Germinal center (tissue), 1 donor: ENCODE results near the gene KMT2E.

Experiments
- DNase-seq: peaks from one replicate; pipeline ENCODE4 v3.0.0; 2012; ENCODE audit warnings: mixed read lengths, low spot score

Gene KMT2E

GRCh38 chr7:105086850-105087249 lies 72.8 kb downstream of the KMT2E start:
- DNase-seq: no peak

GRCh38 chr7:105087981-105088380 lies 74.0 kb downstream of the KMT2E start:
- DNase-seq: no peak

GRCh38 chr7:105088456-105088855 lies 74.5 kb downstream of the KMT2E start:
- no peak for DNase-seq

GRCh38 chr7:105094966-105095365 lies 81.0 kb downstream of the KMT2E start:
- no peak for DNase-seq

- DNase-seq: no peak
Measured at GRCh38 chr7:105096306-105096705, 82.3 kb downstream of the KMT2E start.

DNA sequence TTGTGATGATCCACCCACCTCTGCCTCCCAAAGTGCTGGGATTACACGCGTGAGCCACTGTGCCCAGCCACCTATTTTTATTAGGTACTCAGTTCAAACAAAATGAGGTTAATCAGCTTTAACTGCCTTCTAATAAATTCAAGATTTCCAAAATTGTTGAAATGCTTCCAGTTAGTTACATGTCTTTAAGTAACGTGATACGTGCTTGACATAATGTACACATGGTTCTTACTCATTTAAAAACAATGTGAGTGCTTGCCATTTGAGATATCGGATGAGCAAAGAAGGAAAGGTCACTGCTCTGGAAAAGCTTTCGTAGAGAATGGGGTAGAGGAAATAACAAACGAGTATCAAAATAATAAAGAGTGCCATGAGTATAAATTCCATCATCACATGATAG lies 83.6 kb downstream of the KMT2E start:
- no peak for DNase-seq

DNA sequence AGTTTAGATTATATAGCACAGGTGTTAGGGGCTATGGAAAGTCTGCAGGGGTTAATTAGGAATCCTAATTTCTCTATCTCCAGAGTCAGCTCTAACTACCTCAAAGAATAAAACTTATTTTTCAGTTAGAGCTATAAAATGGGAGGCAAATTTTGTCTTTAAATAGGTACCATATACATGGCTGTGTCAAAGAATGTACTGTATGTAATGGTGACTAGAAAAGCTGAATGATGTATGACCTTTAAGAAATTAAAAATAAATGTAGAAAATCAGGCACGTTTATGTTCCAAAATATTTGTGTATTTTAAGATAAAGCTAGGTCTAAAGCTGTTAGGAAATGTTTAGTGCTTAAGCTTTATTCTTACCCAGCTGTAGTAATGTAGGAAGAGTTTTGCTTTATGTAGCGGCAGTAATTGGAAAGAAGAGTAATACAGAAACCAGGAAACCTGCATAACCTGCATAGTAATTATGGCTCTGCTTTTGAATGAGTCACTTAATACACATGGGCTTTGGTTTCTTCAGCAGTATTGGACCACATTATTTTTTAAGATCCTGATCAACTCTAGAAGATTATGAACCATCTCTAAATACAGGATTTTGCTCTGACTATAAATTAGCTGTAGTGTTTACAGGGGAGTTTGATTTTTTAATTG lies 85.0 kb downstream of the KMT2E start:
- no peak for DNase-seq

- DNase-seq: no peak
Measured at GRCh38 chr7:105101864-105102263, 87.9 kb downstream of the KMT2E start.

DNA sequence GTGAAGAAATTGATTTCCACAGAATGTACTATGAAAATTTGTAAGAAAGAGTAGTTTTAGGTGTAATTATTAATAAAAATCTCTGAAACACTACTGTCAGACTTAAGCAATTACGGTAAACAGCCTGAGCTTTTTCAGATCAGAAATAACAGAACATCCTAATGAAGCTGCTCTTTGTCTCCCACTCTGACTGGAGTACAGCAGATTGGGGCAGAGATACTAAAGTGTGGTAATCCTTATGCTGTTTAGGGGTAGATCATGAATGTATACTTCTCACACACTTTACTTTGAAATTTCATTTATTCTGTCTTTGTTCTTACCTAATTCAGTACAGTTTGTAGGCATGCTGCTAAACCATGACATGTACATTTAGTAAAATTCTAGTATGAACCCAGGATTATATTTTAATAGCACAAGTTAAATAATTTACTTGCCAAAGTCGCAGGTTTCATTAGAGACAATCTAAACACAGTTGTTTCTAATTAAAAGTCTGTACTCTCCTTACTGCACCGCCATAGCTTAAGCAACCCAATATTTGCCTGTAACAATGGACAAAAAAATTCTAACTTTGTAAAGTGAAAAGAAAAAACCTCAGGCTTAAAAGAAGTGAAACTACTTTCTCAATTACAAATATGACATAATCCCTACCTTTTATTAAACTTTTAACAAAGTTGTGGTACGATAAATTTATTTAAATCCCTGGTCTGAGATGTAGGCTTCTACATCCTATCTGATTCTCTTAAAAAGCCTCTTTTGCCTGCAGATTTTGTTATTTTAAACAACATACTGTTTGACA lies 88.8 kb downstream of the KMT2E start:
- DNase-seq: no peak

DNA sequence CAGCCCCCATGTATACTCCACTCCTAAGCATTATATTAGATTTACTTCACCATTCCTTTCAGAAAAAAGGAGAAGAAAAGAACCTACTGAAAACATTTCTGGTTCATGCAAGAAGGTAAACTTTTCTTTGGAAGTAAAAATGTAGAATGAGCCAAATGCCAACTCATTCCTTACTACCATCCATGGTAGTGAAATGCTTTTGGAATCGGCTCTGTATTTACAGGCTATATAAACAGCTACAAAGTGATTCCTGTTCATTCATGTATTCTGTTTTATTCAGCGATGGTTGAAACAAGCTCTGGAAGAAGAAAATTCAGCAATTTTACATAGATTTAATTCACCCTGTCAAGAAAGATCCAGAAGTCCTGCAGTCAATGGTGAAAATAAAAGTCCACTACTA lies 91.6 kb downstream of the KMT2E start:
- no peak for DNase-seq

- DNase-seq: no peak
Measured at GRCh38 chr7:105106473-105106872, 92.5 kb downstream of the KMT2E start.

DNA sequence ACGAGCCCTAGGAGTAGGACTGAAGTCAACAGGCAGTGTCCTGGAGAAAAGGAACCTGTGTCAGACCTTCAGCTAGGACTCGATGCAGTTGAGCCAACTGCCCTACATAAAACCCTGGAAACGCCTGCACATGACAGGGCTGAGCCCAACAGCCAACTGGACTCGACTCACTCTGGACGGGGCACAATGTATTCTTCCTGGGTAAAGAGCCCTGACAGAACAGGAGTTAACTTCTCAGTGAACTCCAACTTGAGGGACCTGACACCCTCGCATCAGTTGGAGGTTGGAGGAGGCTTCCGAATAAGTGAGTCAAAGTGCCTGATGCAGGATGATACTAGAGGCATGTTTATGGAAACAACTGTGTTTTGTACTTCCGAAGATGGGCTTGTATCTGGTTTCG lies 93.5 kb downstream of the KMT2E start:
- DNase-seq: no peak

DNA sequence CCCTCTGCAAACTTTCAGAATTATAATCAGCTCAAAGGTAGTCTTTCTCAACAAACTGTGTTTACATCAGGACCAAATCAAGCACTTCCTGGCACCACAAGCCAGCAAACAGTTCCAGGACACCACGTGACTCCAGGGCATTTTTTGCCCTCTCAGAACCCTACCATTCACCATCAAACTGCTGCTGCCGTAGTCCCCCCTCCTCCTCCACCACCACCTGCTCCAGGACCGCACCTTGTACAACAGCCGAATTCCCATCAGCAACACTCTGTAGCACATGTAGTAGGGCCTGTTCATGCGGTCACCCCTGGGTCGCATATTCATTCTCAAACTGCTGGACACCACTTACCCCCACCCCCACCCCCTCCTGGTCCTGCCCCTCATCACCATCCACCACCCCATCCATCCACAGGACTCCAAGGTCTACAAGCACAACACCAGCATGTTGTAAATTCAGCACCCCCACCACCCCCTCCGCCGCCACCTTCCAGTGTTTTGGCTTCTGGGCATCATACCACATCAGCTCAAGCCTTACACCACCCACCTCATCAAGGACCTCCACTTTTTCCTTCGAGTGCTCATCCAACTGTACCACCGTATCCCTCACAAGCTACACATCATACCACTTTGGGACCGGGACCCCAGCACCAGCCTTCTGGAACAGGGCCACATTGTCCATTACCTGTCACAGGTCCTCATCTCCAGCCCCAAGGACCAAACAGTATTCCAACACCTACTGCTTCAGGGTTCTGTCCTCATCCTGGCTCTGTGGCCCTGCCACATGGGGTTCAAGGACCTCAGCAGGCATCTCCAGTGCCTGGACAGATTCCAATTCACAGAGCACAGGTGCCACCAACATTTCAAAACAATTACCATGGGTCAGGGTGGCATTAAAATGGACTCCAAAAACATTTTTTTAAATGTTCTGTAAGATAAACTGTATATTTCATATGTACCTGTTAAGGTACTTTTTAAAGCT lies 98.7 kb downstream of the KMT2E start:
- DNase-seq: no peak

GRCh38 chr7:105118612-105119600 lies 104.9 kb downstream of the KMT2E start:
- no peak for DNase-seq

DNA sequence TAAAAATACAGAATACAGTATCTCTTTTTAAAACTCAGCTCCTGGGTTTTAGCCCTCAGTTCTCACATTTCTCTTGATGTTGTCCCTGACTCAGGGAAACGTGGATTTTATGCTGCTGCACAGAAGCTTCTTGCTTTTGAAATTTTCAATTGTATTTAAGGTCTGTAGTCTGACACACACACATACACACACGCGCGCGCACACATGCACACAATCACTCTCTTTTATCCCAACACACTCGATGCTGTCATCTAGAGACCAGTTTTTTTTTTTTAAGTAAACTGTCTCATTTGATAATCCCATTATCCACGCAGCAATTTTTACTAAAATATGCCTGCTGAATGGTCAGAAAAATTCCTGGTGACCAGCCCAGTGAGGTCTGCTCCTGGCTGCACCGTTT lies 108.6 kb downstream of the KMT2E start:
- DNase-seq: no peak

GRCh38 chr7:105125745-105126144 lies 111.7 kb downstream of the KMT2E start:
- no peak for DNase-seq

DNA sequence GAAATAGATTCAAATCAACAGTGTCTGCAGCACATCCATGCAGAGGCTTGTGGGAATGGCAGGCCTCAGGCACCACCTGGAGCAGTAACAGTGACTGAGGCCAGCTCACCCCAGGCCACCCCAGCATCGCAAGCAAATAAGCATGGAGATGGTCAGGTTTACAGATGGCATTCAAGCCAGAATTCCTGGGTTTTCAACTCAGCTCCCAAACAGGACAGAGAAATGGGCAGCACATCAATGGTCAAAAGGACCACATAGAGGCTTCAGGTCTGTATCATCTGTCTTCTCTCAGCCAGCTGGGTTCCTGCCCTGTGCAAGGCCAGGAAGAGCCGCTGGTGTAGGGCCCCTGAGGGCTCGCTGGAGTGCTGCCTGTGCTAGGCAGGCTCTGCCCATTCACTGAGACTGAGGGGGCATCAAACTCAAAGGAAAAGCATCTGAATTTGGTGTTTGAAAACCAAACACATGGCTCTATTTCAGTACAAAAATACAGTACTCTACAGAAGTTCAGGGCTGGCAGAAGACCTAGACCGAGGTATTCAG lies 112.5 kb downstream of the KMT2E start:
- no peak for DNase-seq

GRCh38 chr7:105127179-105127578 lies 113.2 kb downstream of the KMT2E start:
- DNase-seq: no peak

- no peak for DNase-seq
Measured at GRCh38 chr7:105130048-105130447, 116.0 kb downstream of the KMT2E start.

DNA sequence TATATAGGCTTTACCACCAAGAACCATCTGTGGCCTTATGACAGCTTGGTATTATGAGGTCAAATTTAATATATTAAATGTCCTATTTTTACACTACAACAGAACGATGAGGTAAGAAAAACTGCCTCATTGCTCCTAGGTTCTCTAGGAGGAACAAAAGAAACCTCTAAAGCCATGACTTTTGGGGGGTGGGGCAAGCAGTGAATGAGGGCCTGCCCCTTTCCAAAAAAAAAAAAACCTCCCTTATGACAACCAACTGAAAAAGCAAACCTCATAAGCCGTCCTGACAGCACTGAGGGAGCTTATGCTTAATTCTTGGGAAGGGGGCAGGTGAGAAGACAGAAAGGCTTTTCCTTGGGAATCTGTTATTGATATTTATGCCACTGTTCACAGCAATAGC lies 116.6 kb downstream of the KMT2E start:
- no peak for DNase-seq

- no peak for DNase-seq
Measured at GRCh38 chr7:105131033-105131656, 117.1 kb downstream of the KMT2E start.
